ENCODE results near the gene TFR2. TPM values are rescaled to one million over a fixed set of nuclear protein-coding genes. Genes with fewer than 3 reads are reported as not detected.

TFR2 gene
- total RNA-seq, 1 experiment from 2014 or later = 5.7 TPM

GRCh38 chr7:100682991-100683658 lies 41.8 kb upstream of the TFR2 start:
- ChIA-PET CTCF (interaction anchor here (0.7 to 3.4 kb wide), 8 partner anchors 8 to 233 kb away, joined by 3 to 12 read pairs (median 4); partner anchors contain the start of gene POP7), POLR2A (interaction anchor here (0.9 kb wide), 1 partner anchor 10 kb away, joined by 3 read pairs; no protein-coding TSS in a partner anchor)
- TF ChIP-seq ESRRA (CRISPR knock-in tag; IDR thresholded peaks at IDR 0.05; ENCODE audit: borderline replicate concordance) = no peak
- no peak for TF ChIP-seq ZNF317 (CRISPR knock-in tag; IDR thresholded peaks at IDR 0.05; ENCODE audit: borderline replicate concordance, low read depth)
- Mint-ChIP-seq H3K27me3 (ENCODE audit: low read depth) (no peaks in the 10 kb centered on the region), H3K27ac (peak overlapping the region; percentile 41), H3K36me3 (peaks cover 27% of the 10 kb centered on the region), H3K9me3 (no peaks in the 10 kb centered on the region), H3K4me3 (no peak overlapping the region), H3K4me1 (peaks cover 7% of the 10 kb centered on the region)
- ATAC-seq (no peak), DNase-seq (ENCODE audit: low spot score) (no peak)

DNA sequence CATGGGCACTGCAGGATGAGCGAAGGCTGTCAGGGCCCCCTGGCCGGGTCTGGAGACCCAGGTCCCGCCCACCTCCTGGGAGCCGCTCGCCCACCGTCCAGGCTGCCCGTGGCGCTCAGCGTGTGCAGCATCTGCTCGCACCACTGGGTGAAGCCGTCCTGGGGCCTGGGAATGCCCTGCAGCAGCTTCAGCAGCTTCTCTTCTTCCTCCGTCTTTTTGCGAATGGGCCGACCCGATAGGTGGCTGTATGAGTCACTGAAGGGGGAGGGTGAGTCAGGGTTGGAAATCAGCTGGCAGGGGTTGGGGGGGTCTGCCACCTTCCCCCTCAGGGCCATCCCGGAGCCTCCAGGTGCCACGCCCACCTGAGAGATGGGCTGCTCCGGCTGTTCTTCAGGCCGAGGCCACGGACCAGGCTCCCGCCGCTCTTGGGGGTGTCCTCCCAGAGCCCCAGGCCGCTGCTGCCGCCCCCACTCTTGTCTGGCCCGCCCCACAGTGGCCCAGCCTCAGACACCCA lies 40.9 kb upstream of the TFR2 start:
- Mint-ChIP-seq H3K27me3 (ENCODE audit: low read depth) (no peaks in the 10 kb centered on the region), H3K4me1 (peaks cover 7% of the 10 kb centered on the region), H3K9me3 (no peaks in the 10 kb centered on the region), H3K36me3 (peaks cover 24% of the 10 kb centered on the region), H3K27ac (no peak overlapping the region), H3K4me3 (no peak overlapping the region)
- ATAC-seq (no peak), DNase-seq (ENCODE audit: low spot score) (no peak)
- POLR2A ChIA-PET = interaction anchor here (0.5 kb wide), 1 partner anchor 170 kb away, joined by 3 read pairs; the partner anchor contains the start of gene SLC12A9
- TF ChIP-seq PRRX2 (CRISPR knock-in tag; IDR thresholded peaks at IDR 0.05) = no peak
- no peak for TF ChIP-seq CTCF (IDR thresholded peaks at IDR 0.05)
- no peak for TF ChIP-seq ARID4B (CRISPR knock-in tag; IDR thresholded peaks at IDR 0.05; ENCODE audit: borderline replicate concordance)
- TF ChIP-seq ZNF396 (CRISPR knock-in tag; IDR thresholded peaks at IDR 0.05; ENCODE audit: borderline replicate concordance) = no peak
- TF ChIP-seq, protein P1, sequence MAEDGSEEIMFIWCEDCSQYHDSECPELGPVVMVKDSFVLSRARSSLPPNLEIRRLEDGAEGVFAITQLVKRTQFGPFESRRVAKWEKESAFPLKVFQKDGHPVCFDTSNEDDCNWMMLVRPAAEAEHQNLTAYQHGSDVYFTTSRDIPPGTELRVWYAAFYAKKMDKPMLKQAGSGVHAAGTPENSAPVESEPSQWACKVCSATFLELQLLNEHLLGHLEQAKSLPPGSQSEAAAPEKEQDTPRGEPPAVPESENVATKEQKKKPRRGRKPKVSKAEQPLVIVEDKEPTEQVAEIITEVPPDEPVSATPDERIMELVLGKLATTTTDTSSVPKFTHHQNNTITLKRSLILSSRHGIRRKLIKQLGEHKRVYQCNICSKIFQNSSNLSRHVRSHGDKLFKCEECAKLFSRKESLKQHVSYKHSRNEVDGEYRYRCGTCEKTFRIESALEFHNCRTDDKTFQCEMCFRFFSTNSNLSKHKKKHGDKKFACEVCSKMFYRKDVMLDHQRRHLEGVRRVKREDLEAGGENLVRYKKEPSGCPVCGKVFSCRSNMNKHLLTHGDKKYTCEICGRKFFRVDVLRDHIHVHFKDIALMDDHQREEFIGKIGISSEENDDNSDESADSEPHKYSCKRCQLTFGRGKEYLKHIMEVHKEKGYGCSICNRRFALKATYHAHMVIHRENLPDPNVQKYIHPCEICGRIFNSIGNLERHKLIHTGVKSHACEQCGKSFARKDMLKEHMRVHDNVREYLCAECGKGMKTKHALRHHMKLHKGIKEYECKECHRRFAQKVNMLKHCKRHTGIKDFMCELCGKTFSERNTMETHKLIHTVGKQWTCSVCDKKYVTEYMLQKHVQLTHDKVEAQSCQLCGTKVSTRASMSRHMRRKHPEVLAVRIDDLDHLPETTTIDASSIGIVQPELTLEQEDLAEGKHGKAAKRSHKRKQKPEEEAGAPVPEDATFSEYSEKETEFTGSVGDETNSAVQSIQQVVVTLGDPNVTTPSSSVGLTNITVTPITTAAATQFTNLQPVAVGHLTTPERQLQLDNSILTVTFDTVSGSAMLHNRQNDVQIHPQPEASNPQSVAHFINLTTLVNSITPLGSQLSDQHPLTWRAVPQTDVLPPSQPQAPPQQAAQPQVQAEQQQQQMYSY (CRISPR knock-in tag; IDR thresholded peaks at IDR 0.05) = no peak
- TF ChIP-seq TEAD4 (CRISPR knock-in tag; IDR thresholded peaks at IDR 0.05) = no peak
- TF ChIP-seq GRHL2 (CRISPR knock-in tag; IDR thresholded peaks at IDR 0.05; ENCODE audit: insufficient replicate concordance, severe bottlenecking) = no peak
- TF ChIP-seq TEAD1 (CRISPR knock-in tag; IDR thresholded peaks at IDR 0.05) = no peak
- TF ChIP-seq SMAD3 (CRISPR knock-in tag; IDR thresholded peaks at IDR 0.05; ENCODE audit: borderline replicate concordance) = no peak
- CTCF ChIA-PET = interaction anchor here (0.8 to 3.4 kb wide), 8 partner anchors 8 to 232 kb away, joined by 3 to 12 read pairs (median 4); partner anchors contain the start of gene POP7
